Bronchial epithelial cell (primary cell): ENCODE results near the gene CCNI. TPM values are rescaled to one million over a fixed set of nuclear protein-coding genes. Genes with fewer than 3 reads are reported as not detected.
A peak's percentile ranks its signal among the peaks of the same experiment; 100 is the strongest.

ENCODE experiments used
- DNase-seq: peaks from one replicate; pipeline ENCODE4 v3.0.0-alpha.2; 2010; ENCODE audit warnings: low read depth
- FAIRE-seq: peaks from 2 replicates; lab custom pipeline; 2011; peaks lifted over from hg19 to GRCh38; lab: Jason Lieb, UNC
- H3K27me3 ChIP-seq: 2 replicates; pipeline ENCODE4 v1.5.1; 2011; ENCODE audit warnings: low read length; ENCODE audit not compliant: control insufficient read depth, insufficient read depth
- H3K36me3 ChIP-seq: 2 replicates; pipeline ENCODE4 v1.5.1; 2011; ENCODE audit warnings: low read length; ENCODE audit not compliant: control insufficient read depth, insufficient read depth
- H3K4me3 ChIP-seq: 2 replicates; pipeline ENCODE4 v1.5.1; 2011; ENCODE audit warnings: mild to moderate bottlenecking, low read depth, low read length, control low read depth
- CTCF ChIP-seq: IDR thresholded peaks from 2 replicates; pipeline ENCODE4 v1.5.1; 2011; ENCODE audit warnings: mild to moderate bottlenecking, moderate library complexity, low read length, control low read depth, inconsistent platforms; ENCODE audit not compliant: insufficient read depth, severe bottlenecking
- total RNA-seq: library from RNA; depleted of rRNA; stranded (reverse); fragments of >200 nt; gene quantifications from 2 replicates; pipeline ENCODE4 v1.2.1, GENCODE V29; 2014

Gene CCNI
- total RNA-seq, 1 donor from 2014 or later = 181 TPM

GRCh38 chr4:77100234-77100633, 24.4 kb upstream of the CCNI start:
- H3K36me3 ChIP-seq = no peaks in the 10 kb centered on the region
- H3K4me3 ChIP-seq = no peak overlapping the region
- no peak for DNase-seq
- no peak for TF ChIP-seq CTCF
- no peaks in the 10 kb centered on the region for H3K27me3 ChIP-seq
- FAIRE-seq = no peak

GRCh38 chr4:77097611-77098010, 21.8 kb upstream of the CCNI start:
- H3K36me3 ChIP-seq = no peaks in the 10 kb centered on the region
- DNase-seq = no peak
- H3K4me3 ChIP-seq = no peak overlapping the region
- H3K27me3 ChIP-seq = no peaks in the 10 kb centered on the region
- no peak for FAIRE-seq
- TF ChIP-seq CTCF = no peak

- DNase-seq (peak; percentile 66), FAIRE-seq (peak; percentile 32)
- H3K27me3 ChIP-seq = no peaks in the 10 kb centered on the region
These were observed 19.5 kb upstream of the CCNI start for GRCh38 chr4:77095101-77095821.

DNA sequence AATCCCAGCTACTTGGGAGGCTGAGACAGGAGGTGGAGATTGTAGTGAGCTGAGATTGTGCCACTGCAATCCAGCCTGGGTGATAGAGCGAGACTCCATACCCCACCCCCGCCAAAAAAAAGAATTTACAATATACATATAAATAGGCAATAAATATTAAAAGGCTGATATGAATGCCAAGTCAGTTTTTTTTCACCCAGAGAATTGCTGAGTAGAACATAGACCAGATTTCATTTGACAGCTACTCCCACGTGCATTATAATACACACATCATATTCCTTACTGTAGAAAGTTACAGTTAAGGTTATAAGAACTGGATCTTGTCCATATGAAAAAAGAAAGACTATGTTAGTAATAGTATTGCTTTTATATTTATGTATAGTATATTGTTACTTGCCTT, 18.7 kb upstream of the CCNI start:
- Histone ChIP-seq H3K36me3 (no peaks in the 10 kb centered on the region), H3K27me3 (no peaks in the 10 kb centered on the region), H3K4me3 (no peak overlapping the region)
- no peak for TF ChIP-seq CTCF
- FAIRE-seq (no peak), DNase-seq (no peak)

More at GRCh38 chr4:77095101-77095821, 19.5 kb upstream of the CCNI start:
- no peak overlapping the region for H3K4me3 ChIP-seq
- H3K36me3 ChIP-seq = no peaks in the 10 kb centered on the region
- peak; percentile 90 for TF ChIP-seq CTCF

DNA sequence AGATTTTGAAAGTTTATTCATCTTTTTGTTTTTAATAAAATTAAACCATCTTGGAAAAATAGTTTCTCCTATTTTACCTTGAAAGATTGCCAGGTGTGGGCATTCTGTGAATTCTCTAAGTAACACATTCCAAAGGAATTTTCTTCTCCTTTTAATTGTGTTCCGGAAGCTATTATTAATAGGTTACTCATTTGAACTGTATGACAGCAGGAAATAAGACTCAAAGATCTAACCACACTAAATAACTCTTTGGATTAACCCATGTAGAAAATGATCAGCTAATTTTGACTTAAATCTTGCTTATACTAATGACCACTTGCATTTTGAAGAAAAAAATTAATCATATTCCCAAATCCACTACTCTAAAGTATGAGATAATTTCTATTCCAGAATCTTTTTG, 17.6 kb upstream of the CCNI start:
- no peak for FAIRE-seq
- Histone ChIP-seq H3K27me3 (no peaks in the 10 kb centered on the region), H3K36me3 (no peaks in the 10 kb centered on the region), H3K4me3 (no peak overlapping the region)
- TF ChIP-seq CTCF = no peak
- peak; percentile 90 for DNase-seq

DNA sequence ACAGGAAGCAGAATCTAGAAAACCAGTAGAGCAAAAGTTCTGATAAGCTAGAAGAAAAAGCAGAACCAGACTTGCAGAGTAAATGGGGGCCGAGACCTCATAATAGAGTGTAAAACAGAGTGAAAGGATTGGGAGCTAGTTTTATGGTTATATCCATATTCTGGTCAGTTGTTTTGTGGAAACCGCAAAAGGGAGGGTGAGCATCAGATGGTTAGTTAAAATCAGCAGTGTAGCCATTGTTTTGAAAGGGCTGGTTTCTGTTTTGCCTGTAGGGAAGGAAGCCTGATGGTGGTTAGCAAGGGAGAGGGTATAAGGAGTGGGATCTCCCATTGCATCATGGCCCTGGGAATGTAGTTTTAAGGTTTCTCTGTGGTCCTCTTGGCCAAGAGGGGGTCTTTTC, 17.2 kb upstream of the CCNI start:
- H3K27me3 ChIP-seq = no peaks in the 10 kb centered on the region
- no peak for FAIRE-seq
- no peak overlapping the region for H3K4me3 ChIP-seq
- no peaks in the 10 kb centered on the region for H3K36me3 ChIP-seq
- no peak for TF ChIP-seq CTCF
- peak; percentile 78 for DNase-seq
